Cardiac muscle cell (in vitro differentiated cells and primary cell): ENCODE measurements around the gene MOSMO. TPM values are rescaled to one million over a fixed set of nuclear protein-coding genes. Genes with fewer than 3 reads are reported as not detected.

ENCODE experiments used
- DNase-seq, 2 donors: peaks; one replicate each; pipeline versions ENCODE4 v3.0.0 to v3.0.0-alpha.2; 2010 to 2017; ENCODE audit warnings: low read depth in 1 of 2, low spot score in 1 of 2
- H3K27ac ChIP-seq: fragments of 200-600 bp; sonication (generic); 2 replicates; pipeline ENCODE4 v1.5.1; 2016
- H3K27me3 ChIP-seq: fragments of 200-600 bp; sonication (generic); 2 replicates; pipeline ENCODE4 v1.6.0; 2016; ENCODE audit warnings: control low read depth
- H3K36me3 ChIP-seq: fragments of 200-600 bp; sonication (generic); 2 replicates; pipeline ENCODE4 v1.5.1; 2016; ENCODE audit warnings: control low read depth
- H3K4me1 ChIP-seq: fragments of 200-600 bp; sonication (generic); 2 replicates; pipeline ENCODE4 v1.8.1; 2017; ENCODE audit warnings: low read depth, mild to moderate bottlenecking, mixed run types
- H3K4me3 ChIP-seq: fragments of 200-600 bp; sonication (generic); 2 replicates; pipeline ENCODE4 v1.5.1; 2016; ENCODE audit warnings: mild to moderate bottlenecking
- H3K9me3 ChIP-seq: fragments of 200-600 bp; sonication (generic); 2 replicates; pipeline ENCODE4 v1.5.1; 2017; ENCODE audit warnings: low read depth, mild to moderate bottlenecking, control low read depth
- polyA plus RNA-seq: library from polyadenylated mRNA; unstranded; fragments of >200 nt; fragmentation: Nextera tagmentation; extraction: Ambion mirVana; gene quantifications from 2 replicates; pipeline ENCODE4 v1.2.1, GENCODE V29; 2016
- total RNA-seq: library from RNA; depleted of rRNA; stranded (reverse); fragments of >200 nt; gene quantifications from 2 replicates; pipeline ENCODE4 v1.2.3, GENCODE V29; 2016
- TF ChIP-seq, protein P1 (sequence below): IDR thresholded peaks from 2 replicates; pipeline ENCODE4 v1.5.1; 2012; ENCODE audit warnings: low read depth, mild to moderate bottlenecking, low read length

Gene MOSMO
- total RNA-seq (14.5 and 14.7 TPM in 2 replicates), polyA plus RNA-seq (6.3 and 7.0 TPM in 2 replicates)

DNA sequence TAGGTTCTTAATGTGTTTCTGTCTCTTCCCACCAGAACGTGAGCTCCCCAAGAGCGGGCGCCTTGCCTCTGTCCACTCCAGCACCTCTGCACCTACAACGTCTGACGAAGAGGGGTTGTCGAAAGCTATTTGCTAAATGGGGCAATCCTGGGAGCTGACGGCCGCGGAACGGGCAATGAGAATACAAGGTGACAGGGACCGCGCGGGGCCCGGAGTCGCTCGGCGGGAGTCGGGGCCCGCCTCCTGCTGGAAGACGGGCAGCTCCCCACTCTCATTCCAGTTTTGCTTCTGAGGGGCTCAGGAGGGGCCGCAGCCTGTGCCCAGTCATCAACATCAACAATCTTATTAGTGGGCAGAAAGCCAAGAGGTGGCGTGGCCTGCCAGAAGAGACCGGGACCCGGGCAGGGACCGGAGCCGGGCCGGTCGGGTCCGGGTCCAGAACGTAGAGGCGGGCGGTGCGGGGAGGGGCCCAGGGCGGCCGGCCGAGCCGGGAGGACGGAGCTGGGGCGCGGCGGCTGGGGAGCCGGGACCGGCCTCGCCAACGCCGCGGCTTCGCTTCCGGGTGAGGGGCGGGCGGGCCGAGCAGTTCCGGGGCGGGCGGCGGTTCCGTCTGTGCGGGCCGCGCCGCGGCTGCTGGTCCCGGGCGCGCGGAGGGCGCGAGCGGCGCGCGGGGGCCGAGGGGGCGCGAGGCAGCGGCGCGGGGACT is at the start of gene MOSMO:
MOSMO (plus strand) TSS at position 603 of the 706 bp plus-strand sequence. CDS start 191 bp downstream, outside the sequence.
- Histone ChIP-seq H3K36me3 (no peaks in the 10 kb centered on the region), H3K9me3 (no peaks in the 10 kb centered on the region), H3K27ac (peak within 1 kb of the TSS; percentile 89), H3K4me3 (peak within 1 kb of the TSS; percentile 82), H3K4me1 (peaks cover 8% of the 10 kb centered on the region), H3K27me3 (peaks cover 2% of the 10 kb centered on the region)
- peak; percentile 70 to 90 for DNase-seq
- TF ChIP-seq, protein P1, sequence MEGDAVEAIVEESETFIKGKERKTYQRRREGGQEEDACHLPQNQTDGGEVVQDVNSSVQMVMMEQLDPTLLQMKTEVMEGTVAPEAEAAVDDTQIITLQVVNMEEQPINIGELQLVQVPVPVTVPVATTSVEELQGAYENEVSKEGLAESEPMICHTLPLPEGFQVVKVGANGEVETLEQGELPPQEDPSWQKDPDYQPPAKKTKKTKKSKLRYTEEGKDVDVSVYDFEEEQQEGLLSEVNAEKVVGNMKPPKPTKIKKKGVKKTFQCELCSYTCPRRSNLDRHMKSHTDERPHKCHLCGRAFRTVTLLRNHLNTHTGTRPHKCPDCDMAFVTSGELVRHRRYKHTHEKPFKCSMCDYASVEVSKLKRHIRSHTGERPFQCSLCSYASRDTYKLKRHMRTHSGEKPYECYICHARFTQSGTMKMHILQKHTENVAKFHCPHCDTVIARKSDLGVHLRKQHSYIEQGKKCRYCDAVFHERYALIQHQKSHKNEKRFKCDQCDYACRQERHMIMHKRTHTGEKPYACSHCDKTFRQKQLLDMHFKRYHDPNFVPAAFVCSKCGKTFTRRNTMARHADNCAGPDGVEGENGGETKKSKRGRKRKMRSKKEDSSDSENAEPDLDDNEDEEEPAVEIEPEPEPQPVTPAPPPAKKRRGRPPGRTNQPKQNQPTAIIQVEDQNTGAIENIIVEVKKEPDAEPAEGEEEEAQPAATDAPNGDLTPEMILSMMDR, result no peak

- no peak overlapping the region for H3K4me3 ChIP-seq
- no peak for DNase-seq
- no peaks in the 10 kb centered on the region for H3K9me3 ChIP-seq
- H3K27ac ChIP-seq, result no peak overlapping the region
- H3K36me3 ChIP-seq, result peaks cover 68% of the 10 kb centered on the region
- H3K27me3 ChIP-seq, result no peaks in the 10 kb centered on the region
- TF ChIP-seq, protein P1, result no peak
- H3K4me1 ChIP-seq, result peaks cover 6% of the 10 kb centered on the region
Observed at GRCh38 chr16:21959050-21959449, 48.9 kb upstream of the MOSMO start.

DNA sequence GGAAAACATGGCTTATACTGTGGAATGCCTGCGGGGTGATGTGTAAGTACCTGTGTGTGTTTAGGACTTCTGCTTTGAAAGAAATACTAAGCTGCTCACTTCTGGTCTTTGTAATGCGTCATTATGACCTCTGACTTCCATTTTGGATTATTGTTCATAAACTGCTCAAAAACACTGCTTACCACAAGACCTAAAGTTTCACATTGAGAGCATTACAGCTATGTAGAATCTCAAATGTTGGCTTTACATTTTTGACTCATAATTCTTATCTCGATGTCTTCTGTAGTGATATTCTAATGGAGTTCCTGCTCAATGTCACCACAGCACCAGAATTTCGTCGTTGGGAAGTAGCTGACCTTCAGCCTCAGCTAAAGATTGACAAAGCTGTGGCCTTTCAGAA is 45.4 kb upstream of the MOSMO start:
- DNase-seq, result no peak
- H3K36me3 ChIP-seq, result peaks cover 96% of the 10 kb centered on the region
- no peaks in the 10 kb centered on the region for H3K27me3 ChIP-seq
- H3K27ac ChIP-seq, result no peak overlapping the region
- TF ChIP-seq, protein P1, result no peak
- H3K4me1 ChIP-seq, result no peaks in the 10 kb centered on the region
- no peak overlapping the region for H3K4me3 ChIP-seq
- H3K9me3 ChIP-seq, result no peaks in the 10 kb centered on the region

GRCh38 chr16:21963887-21964286 is 44.0 kb upstream of the MOSMO start:
- no peaks in the 10 kb centered on the region for H3K27me3 ChIP-seq
- H3K4me3 ChIP-seq, result no peak overlapping the region
- H3K4me1 ChIP-seq, result no peaks in the 10 kb centered on the region
- TF ChIP-seq, protein P1, result no peak
- no peak overlapping the region for H3K27ac ChIP-seq
- peaks cover 94% of the 10 kb centered on the region for H3K36me3 ChIP-seq
- H3K9me3 ChIP-seq, result no peaks in the 10 kb centered on the region
- no peak for DNase-seq

- no peak overlapping the region for H3K27ac ChIP-seq
- TF ChIP-seq, protein P1, result no peak
- no peaks in the 10 kb centered on the region for H3K9me3 ChIP-seq
- no peak overlapping the region for H3K4me3 ChIP-seq
- H3K4me1 ChIP-seq, result no peaks in the 10 kb centered on the region
- DNase-seq, result no peak
- H3K36me3 ChIP-seq, result peaks cover 94% of the 10 kb centered on the region
- H3K27me3 ChIP-seq, result no peaks in the 10 kb centered on the region
Observed at GRCh38 chr16:21964353-21964752, 43.6 kb upstream of the MOSMO start.
